ENCODE measurements around the gene LIMK2. TPM values are rescaled to one million over a fixed set of nuclear protein-coding genes. Genes with fewer than 3 reads are reported as not detected.

LIMK2 gene
- total RNA-seq, 1 experiment from 2014 or later = 27.9 TPM

- no peak for DNase-seq (ENCODE audit: low spot score)
- Histone ChIP-seq H3K4me3 (ENCODE audit: low read depth, low read length, poor library complexity, severe bottlenecking) (no peak overlapping the region), H3K27me3 (replicated peaks; ENCODE audit: insufficient read depth, low read depth, low read length, poor library complexity) (no peaks in the 10 kb centered on the region), H3K36me3 (ENCODE audit: insufficient read depth, low read length, poor library complexity, severe bottlenecking) (no peaks in the 10 kb centered on the region), H3K9me3 (ENCODE audit: low read depth, low read length, poor library complexity, severe bottlenecking) (no peaks in the 10 kb centered on the region), H3K4me1 (ENCODE audit: insufficient read depth, low read length, poor library complexity, severe bottlenecking) (peaks cover 5% of the 10 kb centered on the region), H3K27ac (ENCODE audit: low read depth, low read length, poor library complexity, severe bottlenecking) (no peak overlapping the region)
- no TSS peak for BruUV-seq (replicated peaks)
- intact Hi-C loops (cut with micrococcal nuclease; ENCODE audit: unreplicated experiment) = no loop called here
- POLR2A ChIA-PET (ENCODE audit: low non-redundant PET) = no interaction called here
- TF ChIP-seq EZH2 (IDR thresholded peaks at IDR 0.05; ENCODE audit: borderline replicate concordance, low read depth, low read length, poor library complexity, severe bottlenecking) (no peak), CTCF (conservative IDR thresholded peaks at IDR 0.05; ENCODE audit: low read depth, low read length) (no peak)
- CTCF ChIA-PET = no interaction called here
These were observed 33.2 kb upstream of the LIMK2 start for GRCh38 chr22:31178859-31179258.

- Histone ChIP-seq H3K4me1 (ENCODE audit: insufficient read depth, low read length, poor library complexity, severe bottlenecking) (peaks cover 5% of the 10 kb centered on the region), H3K27ac (ENCODE audit: low read depth, low read length, poor library complexity, severe bottlenecking) (no peak overlapping the region), H3K27me3 (replicated peaks; ENCODE audit: insufficient read depth, low read depth, low read length, poor library complexity) (no peaks in the 10 kb centered on the region), H3K36me3 (ENCODE audit: insufficient read depth, low read length, poor library complexity, severe bottlenecking) (no peaks in the 10 kb centered on the region), H3K9me3 (ENCODE audit: low read depth, low read length, poor library complexity, severe bottlenecking) (no peaks in the 10 kb centered on the region), H3K4me3 (ENCODE audit: low read depth, low read length, poor library complexity, severe bottlenecking) (no peak overlapping the region)
- DNase-seq (ENCODE audit: low spot score) = peak; percentile 50
- CTCF ChIA-PET = no interaction called here
- BruUV-seq (replicated peaks) = no TSS peak
- intact Hi-C loops (cut with micrococcal nuclease; ENCODE audit: unreplicated experiment) = no loop called here
- POLR2A ChIA-PET (ENCODE audit: low non-redundant PET) = no interaction called here
- TF ChIP-seq EZH2 (IDR thresholded peaks at IDR 0.05; ENCODE audit: borderline replicate concordance, low read depth, low read length, poor library complexity, severe bottlenecking) = no peak
- no peak for TF ChIP-seq CTCF (conservative IDR thresholded peaks at IDR 0.05; ENCODE audit: low read depth, low read length)
These were observed 32.8 kb upstream of the LIMK2 start for GRCh38 chr22:31179345-31179744.

GRCh38 chr22:31184015-31184414 is 28.1 kb upstream of the LIMK2 start:
- peaks cover 5% of the 10 kb centered on the region for H3K4me1 ChIP-seq (ENCODE audit: insufficient read depth, low read length, poor library complexity, severe bottlenecking)
- intact Hi-C loops (cut with micrococcal nuclease; ENCODE audit: unreplicated experiment) = no loop called here
- POLR2A ChIA-PET (ENCODE audit: low non-redundant PET) = no interaction called here
- TF ChIP-seq CTCF (conservative IDR thresholded peaks at IDR 0.05; ENCODE audit: low read depth, low read length) = no peak
- no peak for TF ChIP-seq EZH2 (IDR thresholded peaks at IDR 0.05; ENCODE audit: borderline replicate concordance, low read depth, low read length, poor library complexity, severe bottlenecking)
- CTCF ChIA-PET = no interaction called here
- no peaks in the 10 kb centered on the region for H3K9me3 ChIP-seq (ENCODE audit: low read depth, low read length, poor library complexity, severe bottlenecking)
- DNase-seq (ENCODE audit: low spot score) = no peak
- BruUV-seq (replicated peaks) = no TSS peak
- no peaks in the 10 kb centered on the region for H3K36me3 ChIP-seq (ENCODE audit: insufficient read depth, low read length, poor library complexity, severe bottlenecking)
- H3K27me3 ChIP-seq (replicated peaks; ENCODE audit: insufficient read depth, low read depth, low read length, poor library complexity) = no peaks in the 10 kb centered on the region
- no peak overlapping the region for H3K4me3 ChIP-seq (ENCODE audit: low read depth, low read length, poor library complexity, severe bottlenecking)
- H3K27ac ChIP-seq (ENCODE audit: low read depth, low read length, poor library complexity, severe bottlenecking) = no peak overlapping the region
